ENCODE data around the gene DNASE1L1.
A peak's percentile ranks its signal among the peaks of the same experiment; 100 is the strongest.

Gene DNASE1L1

GRCh38 chrX:154409222-154409871 lies at the start of gene DNASE1L1:
Gene DNASE1L1 (minus strand): TSS chrX:154409254. CDS start chrX:154405568, 3,686 bp downstream.
- Histone ChIP-seq H3K36me3 (replicated peaks; ENCODE audit: insufficient read depth, low read length) (no peaks in the 10 kb centered on the region), H4K20me1 (ENCODE audit: insufficient read depth, low read length) (no peaks in the 10 kb centered on the region), H3K4me3 (ENCODE audit: low read length) (peak within 1 kb of the TSS; percentile 54), H2AFZ (ENCODE audit: low read length) (peak within 1 kb of the TSS; percentile 42; the same call in 1 of the 2 replicates), H3F3A (ENCODE audit: insufficient read depth, low read length) (peaks cover 10% of the 10 kb centered on the region; the same call in 1 of the 2 replicates), H3K9me2 (replicated peaks; ENCODE audit: insufficient read depth, low read length) (no peaks in the 10 kb centered on the region), H3K4me1 (ENCODE audit: low read length) (peaks cover 6% of the 10 kb centered on the region; the same call in 1 of the 2 replicates), H3K27ac (ENCODE audit: low read length) (peak within 1 kb of the TSS; percentile 26; the same call in 1 of the 2 replicates), H3K9me3 (replicated peaks; ENCODE audit: insufficient read depth, low read length) (no peaks in the 10 kb centered on the region), H3K4me2 (ENCODE audit: low read depth, low read length) (peak within 1 kb of the TSS; percentile 86), H3K79me2 (ENCODE audit: low read length) (peaks cover 12% of the 10 kb centered on the region; the same call in 1 of the 2 replicates), H3K9ac (ENCODE audit: low read length) (peak within 1 kb of the TSS; percentile 38), H3K27me3 (replicated peaks; ENCODE audit: insufficient read depth, low read length) (no peaks in the 10 kb centered on the region)
- TF ChIP-seq EZH2phosphoT487 (IDR thresholded peaks at IDR 0.05; ENCODE audit: low read length): no peak
- TF ChIP-seq EZH2 (optimal IDR thresholded peaks at IDR 0.05; ENCODE audit: low read depth, low read length): no peak
- no peak for TF ChIP-seq CTCF (IDR thresholded peaks at IDR 0.05; ENCODE audit: low read length)
- DNase-seq: peak; percentile 69

GRCh38 chrX:154458116-154458953 lies 49.3 kb upstream of the DNASE1L1 start, which contains the start of gene PLXNA3:
Gene PLXNA3 (plus strand): TSS chrX:154458281. CDS start chrX:154460184, 1,903 bp downstream.
- Histone ChIP-seq H3K4me1 (ENCODE audit: low read length) (no peaks in the 10 kb centered on the region), H3K27me3 (replicated peaks; ENCODE audit: insufficient read depth, low read length) (no peaks in the 10 kb centered on the region), H3K9ac (ENCODE audit: low read length) (peak within 1 kb of the TSS; percentile 40; the same call in 1 of the 2 replicates), H3K27ac (ENCODE audit: low read length) (no peak within 1 kb of the TSS), H2AFZ (ENCODE audit: low read length) (peak within 1 kb of the TSS; percentile 48; the same call in 1 of the 2 replicates), H3K79me2 (ENCODE audit: low read length) (peaks cover 5% of the 10 kb centered on the region; the same call in 1 of the 2 replicates), H3K4me2 (ENCODE audit: low read depth, low read length) (peak within 1 kb of the TSS; percentile 72), H3K36me3 (replicated peaks; ENCODE audit: insufficient read depth, low read length) (no peaks in the 10 kb centered on the region), H3F3A (ENCODE audit: insufficient read depth, low read length) (no peaks in the 10 kb centered on the region), H3K9me2 (replicated peaks; ENCODE audit: insufficient read depth, low read length) (no peaks in the 10 kb centered on the region), H3K4me3 (ENCODE audit: low read length) (peak within 1 kb of the TSS; percentile 66), H4K20me1 (ENCODE audit: insufficient read depth, low read length) (no peaks in the 10 kb centered on the region), H3K9me3 (replicated peaks; ENCODE audit: insufficient read depth, low read length) (no peaks in the 10 kb centered on the region)
- peak; percentile 39 for DNase-seq
- TF ChIP-seq EZH2phosphoT487 (IDR thresholded peaks at IDR 0.05; ENCODE audit: low read length): no peak
- TF ChIP-seq EZH2 (optimal IDR thresholded peaks at IDR 0.05; ENCODE audit: low read depth, low read length): no peak
- no peak for TF ChIP-seq CTCF (IDR thresholded peaks at IDR 0.05; ENCODE audit: low read length)

GRCh38 chrX:154457491-154458115 lies 48.5 kb upstream of the DNASE1L1 start:
- Histone ChIP-seq H3K9me2 (replicated peaks; ENCODE audit: insufficient read depth, low read length) (no peaks in the 10 kb centered on the region), H3K9ac (ENCODE audit: low read length) (no peak overlapping the region), H3F3A (ENCODE audit: insufficient read depth, low read length) (no peaks in the 10 kb centered on the region), H3K9me3 (replicated peaks; ENCODE audit: insufficient read depth, low read length) (no peaks in the 10 kb centered on the region), H4K20me1 (ENCODE audit: insufficient read depth, low read length) (no peaks in the 10 kb centered on the region), H3K27ac (ENCODE audit: low read length) (no peak overlapping the region), H3K4me1 (ENCODE audit: low read length) (no peaks in the 10 kb centered on the region), H2AFZ (ENCODE audit: low read length) (peak overlapping the region; percentile 48; the same call in 1 of the 2 replicates), H3K27me3 (replicated peaks; ENCODE audit: insufficient read depth, low read length) (no peaks in the 10 kb centered on the region), H3K36me3 (replicated peaks; ENCODE audit: insufficient read depth, low read length) (no peaks in the 10 kb centered on the region), H3K79me2 (ENCODE audit: low read length) (peaks cover 5% of the 10 kb centered on the region; the same call in 1 of the 2 replicates), H3K4me2 (ENCODE audit: low read depth, low read length) (peak overlapping the region; percentile 52; the same call in 1 of the 2 replicates), H3K4me3 (ENCODE audit: low read length) (peak overlapping the region; percentile 54)
- TF ChIP-seq EZH2phosphoT487 (IDR thresholded peaks at IDR 0.05; ENCODE audit: low read length) (no peak), CTCF (IDR thresholded peaks at IDR 0.05; ENCODE audit: low read length) (no peak), EZH2 (optimal IDR thresholded peaks at IDR 0.05; ENCODE audit: low read depth, low read length) (no peak)
- DNase-seq: peak; percentile 54

All from MM.1S (cell line).